Lower leg skin (tissue), 4 donors: ENCODE data around the gene TOR2A. TPM values are rescaled to one million over a fixed set of nuclear protein-coding genes. Genes with fewer than 3 reads are reported as not detected.
A peak's percentile ranks its signal among the peaks of the same experiment; 100 is the strongest.

Experiments
- DNase-seq, 2 donors: peaks; one replicate each; pipeline ENCODE4 v3.0.0-alpha.2; 2019; ENCODE audit warnings: low spot score in 2 of 2
- H3K4me3 ChIP-seq: fragments of 200-600 bp; sonication (generic); 2 replicates; pipeline ENCODE4 v1.5.1; 2017; ENCODE audit warnings: mild to moderate bottlenecking, low read depth; ENCODE audit not compliant: poor library complexity, severe bottlenecking
- CTCF ChIP-seq, 3 donors: fragments of 450-650 bp; IDR thresholded peaks; one replicate each; pipeline ENCODE4 v1.5.1; 2016; ENCODE audit warnings: antibody characterized with exemption in 3 of 3, mild to moderate bottlenecking in 3 of 3, moderate library complexity in 2 of 3
- POLR2A ChIP-seq, 2 donors: fragments of 450-650 bp; IDR thresholded peaks; one replicate each; pipeline ENCODE4 v1.6.1; 2016 to 2017; ENCODE audit warnings: antibody characterized with exemption in 2 of 2, mild to moderate bottlenecking in 1 of 2, moderate library complexity in 1 of 2
- WGBS, 2 donors: methylation state at CpG; one replicate each; pipeline ENCODE4 v1.1.5; 2018; 5-methylcytosine and 5-hydroxymethylcytosine counted together
- intact Hi-C: fragments of 100-400 bp; cut with DNase I; formaldehyde crosslinking; loops from one replicate; pipeline ENCODE4 v1.15.0; 2023; ENCODE audit warnings: low total_unique reads
- total RNA-seq, 4 donors: library from RNA; depleted of rRNA; stranded (reverse); fragments of >200 nt; gene quantifications; one replicate each; pipeline ENCODE4 v1.1.0, GENCODE V29; 2016

TOR2A gene
- total RNA-seq, 4 donors from 2014 or later: 11.5 to 19.9 (median 15.1) TPM

GRCh38 chr9:127742435-127743088, 7.5 kb upstream of the TOR2A start:
- no peak overlapping the region for H3K4me3 ChIP-seq
- TF ChIP-seq POLR2A (IDR thresholded peaks at IDR 0.05): no peak
- no peak for TF ChIP-seq CTCF (IDR thresholded peaks at IDR 0.05)
- DNase-seq: peak; percentile 73 to 94
- intact Hi-C loops: no loop called here
- WGBS, 2 donors: 40 to 49% methylated on average over 33 of the region's 33 CpGs

- intact Hi-C loops: no loop called here
- 72 to 80% methylated on average over 37 to 38 of the region's 38 CpGs for WGBS, 2 donors
- no peak for TF ChIP-seq POLR2A (IDR thresholded peaks at IDR 0.05)
- no peak for TF ChIP-seq CTCF (IDR thresholded peaks at IDR 0.05)
- no peak overlapping the region for H3K4me3 ChIP-seq
- peak; percentile 68 to 94 for DNase-seq
Measured at GRCh38 chr9:127741831-127742434, 6.8 kb upstream of the TOR2A start.

- WGBS, 2 donors: 58 to 59% methylated on average over 17 of the region's 19 CpGs
- intact Hi-C loops: loop anchor here (5.0 kb wide), 2 partner anchors 43 to 183 kb away; no protein-coding TSS in a partner anchor
- DNase-seq: no peak
Measured at GRCh38 chr9:127739614-127740330, 4.7 kb upstream of the TOR2A start.

GRCh38 chr9:127738666-127739065, 3.6 kb upstream of the TOR2A start:
- WGBS, 2 donors: 87 to 88% methylated on average over 13 of the region's 13 CpGs
- TF ChIP-seq CTCF (IDR thresholded peaks at IDR 0.05) (no peak), POLR2A (IDR thresholded peaks at IDR 0.05) (no peak)
- DNase-seq: no peak
- H3K4me3 ChIP-seq: no peak overlapping the region
- intact Hi-C loops: loop anchor here (5.0 kb wide), 2 partner anchors 44 to 184 kb away; no protein-coding TSS in a partner anchor

More at GRCh38 chr9:127739614-127740330, 4.7 kb upstream of the TOR2A start:
- no peak overlapping the region for H3K4me3 ChIP-seq
- TF ChIP-seq CTCF (IDR thresholded peaks at IDR 0.05): no peak
- TF ChIP-seq POLR2A (IDR thresholded peaks at IDR 0.05): no peak

DNA sequence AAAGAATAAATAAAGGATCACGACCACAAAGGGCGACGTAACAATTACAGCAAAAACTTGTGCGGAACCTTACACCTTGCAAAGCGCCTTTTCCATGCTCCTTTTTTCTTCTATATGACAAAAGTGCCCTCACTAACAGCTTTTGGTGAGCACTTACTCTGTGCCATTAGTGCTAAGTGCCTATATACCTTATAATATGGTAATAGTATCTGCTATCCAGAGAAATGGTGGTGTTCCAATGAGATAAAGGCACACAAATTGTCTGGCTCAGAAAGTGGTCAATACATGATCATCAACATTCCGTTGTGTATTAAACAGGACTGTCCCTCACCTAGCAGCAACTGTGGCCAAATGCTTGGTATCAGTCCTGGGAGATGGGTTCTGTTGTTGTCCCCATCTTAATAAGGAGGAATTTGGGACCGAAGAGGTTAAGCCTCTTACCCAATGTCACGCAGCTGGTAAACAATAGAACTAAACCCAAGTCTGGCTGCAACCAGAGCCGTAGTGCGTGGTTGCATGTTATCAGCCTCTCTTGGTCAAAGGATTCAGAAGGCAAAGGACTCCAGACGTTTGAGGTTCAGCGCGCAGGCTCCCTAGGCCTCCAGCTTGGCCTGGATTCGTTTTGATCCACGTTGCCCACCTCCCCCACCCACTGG, 564 bp upstream of the TOR2A start:
- WGBS, 2 donors: 28 to 36% methylated on average over 15 of the region's 15 CpGs
- H3K4me3 ChIP-seq: no peak overlapping the region
- TF ChIP-seq CTCF (IDR thresholded peaks at IDR 0.05) (no peak), POLR2A (IDR thresholded peaks at IDR 0.05) (no peak)
- DNase-seq: no peak
- intact Hi-C loops: loop anchor here (5.0 kb wide), 2 partner anchors 47 to 187 kb away; no protein-coding TSS in a partner anchor
